GM06990 (cell line): Measurements from ENCODE around the gene EIF4G1.

Source experiments
- DNase-seq: peaks from one replicate; pipeline ENCODE4 v3.0.0-alpha.2; 2011; ENCODE audit not compliant: insufficient read length; ENCODE audit errors: extremely low read depth
- H3K27me3 ChIP-seq: replicated peaks from 2 replicates; pipeline ENCODE4 v1.6.0; 2011; ENCODE audit warnings: low read length; ENCODE audit not compliant: control insufficient read depth, insufficient read depth
- H3K36me3 ChIP-seq: 2 replicates; pipeline ENCODE4 v1.5.1; 2011; ENCODE audit warnings: low read length; ENCODE audit not compliant: control insufficient read depth, insufficient read depth
- H3K4me3 ChIP-seq: replicated peaks from 2 replicates; pipeline ENCODE4 v1.5.1; 2011; ENCODE audit warnings: low read depth, mild to moderate bottlenecking, control low read depth, low read length
- TF ChIP-seq, protein P1 (sequence below): IDR thresholded peaks from 2 replicates; pipeline ENCODE4 v1.5.1; 2011; ENCODE audit warnings: low read length, control low read depth, mild to moderate bottlenecking, inconsistent platforms; ENCODE audit not compliant: insufficient read depth, poor library complexity, severe bottlenecking

EIF4G1 gene

DNA sequence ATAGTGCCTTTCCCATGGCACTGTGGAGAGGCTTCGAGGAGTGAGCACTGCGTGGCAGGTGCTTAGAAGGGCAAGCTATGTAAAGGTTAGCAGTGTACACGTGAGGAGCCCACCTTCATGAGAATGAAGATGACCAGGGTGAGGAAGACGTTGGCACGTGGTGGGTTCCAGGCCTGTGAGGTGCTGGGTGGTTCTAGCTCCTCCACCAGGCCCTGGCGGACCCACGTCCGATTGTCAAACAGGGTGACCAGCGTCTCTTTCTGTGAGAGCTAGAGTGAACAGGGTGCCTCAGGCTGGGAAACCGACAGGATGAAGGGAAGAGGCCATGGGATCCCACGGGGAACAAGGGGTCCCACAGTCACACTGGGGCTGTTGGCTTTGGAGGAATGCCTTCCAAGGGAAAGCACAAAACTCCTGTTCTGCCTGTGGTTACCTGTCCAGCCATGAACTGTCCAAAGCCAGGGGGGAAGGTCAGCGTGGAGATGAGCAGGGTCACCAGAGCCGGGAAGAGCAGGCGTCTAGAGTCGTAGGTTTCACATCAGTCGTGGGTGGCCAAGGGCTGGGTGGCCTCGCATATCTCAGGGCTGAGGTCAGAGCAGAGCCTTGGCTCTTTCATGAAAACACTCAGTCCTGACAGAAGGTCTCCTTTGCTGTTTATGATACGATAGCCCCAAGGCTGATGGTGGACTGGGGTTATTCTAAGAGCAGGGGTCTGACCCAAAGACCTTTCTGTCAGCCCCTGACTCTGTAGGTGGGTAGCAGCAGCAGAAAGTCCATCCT lies 41.0 kb downstream of the EIF4G1 start:
- Histone ChIP-seq H3K36me3 (no peaks in the 10 kb centered on the region), H3K27me3 (no peaks in the 10 kb centered on the region; the same call in 1 of the 2 replicates), H3K4me3 (no peak overlapping the region)
- TF ChIP-seq, protein P1, sequence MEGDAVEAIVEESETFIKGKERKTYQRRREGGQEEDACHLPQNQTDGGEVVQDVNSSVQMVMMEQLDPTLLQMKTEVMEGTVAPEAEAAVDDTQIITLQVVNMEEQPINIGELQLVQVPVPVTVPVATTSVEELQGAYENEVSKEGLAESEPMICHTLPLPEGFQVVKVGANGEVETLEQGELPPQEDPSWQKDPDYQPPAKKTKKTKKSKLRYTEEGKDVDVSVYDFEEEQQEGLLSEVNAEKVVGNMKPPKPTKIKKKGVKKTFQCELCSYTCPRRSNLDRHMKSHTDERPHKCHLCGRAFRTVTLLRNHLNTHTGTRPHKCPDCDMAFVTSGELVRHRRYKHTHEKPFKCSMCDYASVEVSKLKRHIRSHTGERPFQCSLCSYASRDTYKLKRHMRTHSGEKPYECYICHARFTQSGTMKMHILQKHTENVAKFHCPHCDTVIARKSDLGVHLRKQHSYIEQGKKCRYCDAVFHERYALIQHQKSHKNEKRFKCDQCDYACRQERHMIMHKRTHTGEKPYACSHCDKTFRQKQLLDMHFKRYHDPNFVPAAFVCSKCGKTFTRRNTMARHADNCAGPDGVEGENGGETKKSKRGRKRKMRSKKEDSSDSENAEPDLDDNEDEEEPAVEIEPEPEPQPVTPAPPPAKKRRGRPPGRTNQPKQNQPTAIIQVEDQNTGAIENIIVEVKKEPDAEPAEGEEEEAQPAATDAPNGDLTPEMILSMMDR: no peak
- DNase-seq: no peak

DNA sequence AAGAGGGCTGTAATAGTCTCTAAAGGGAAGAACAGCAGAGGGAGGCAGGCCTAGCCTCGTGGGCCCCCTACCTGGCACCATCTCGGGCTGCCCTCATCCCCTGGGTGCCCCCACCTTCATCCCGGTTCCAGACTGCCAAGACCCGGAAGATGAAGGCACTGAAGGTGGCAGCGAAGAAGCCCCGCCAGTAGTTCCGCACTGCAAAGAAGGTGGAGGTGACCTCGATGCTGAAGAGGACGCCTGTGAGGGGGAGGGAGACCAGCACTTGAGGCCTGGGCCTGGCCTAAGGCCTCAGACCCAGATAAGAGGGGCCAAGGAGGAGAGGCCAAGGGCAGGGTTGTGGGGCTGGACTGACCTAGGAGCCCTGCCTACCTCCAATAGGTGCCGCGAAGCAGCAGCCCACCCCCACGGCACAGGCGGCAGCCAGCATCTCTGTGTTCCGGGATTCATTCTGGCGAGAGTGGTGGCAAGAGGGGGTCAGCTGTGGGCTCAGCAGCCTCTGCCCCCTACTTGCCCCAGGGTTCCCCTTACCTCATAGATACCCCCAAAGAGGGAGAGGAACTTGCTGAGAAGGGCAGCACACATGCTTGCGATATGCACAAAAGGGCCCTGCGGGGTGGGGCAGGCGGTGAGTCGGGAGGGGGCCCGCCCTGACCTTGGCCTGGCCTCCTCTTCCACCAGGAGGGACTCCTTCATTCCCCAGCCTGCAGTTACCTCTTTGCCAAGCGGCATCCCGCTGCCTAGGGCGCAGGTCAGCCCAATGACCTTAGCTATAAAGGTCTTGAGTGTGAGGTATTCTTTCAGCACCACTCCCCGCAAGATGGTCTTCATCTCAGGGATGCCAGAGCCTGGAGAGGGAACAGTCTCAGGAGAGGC lies 43.1 kb downstream of the EIF4G1 start:
- Histone ChIP-seq H3K36me3 (no peaks in the 10 kb centered on the region), H3K27me3 (no peaks in the 10 kb centered on the region; the same call in 1 of the 2 replicates), H3K4me3 (no peak overlapping the region)
- DNase-seq: no peak
- TF ChIP-seq, protein P1: no peak

DNA sequence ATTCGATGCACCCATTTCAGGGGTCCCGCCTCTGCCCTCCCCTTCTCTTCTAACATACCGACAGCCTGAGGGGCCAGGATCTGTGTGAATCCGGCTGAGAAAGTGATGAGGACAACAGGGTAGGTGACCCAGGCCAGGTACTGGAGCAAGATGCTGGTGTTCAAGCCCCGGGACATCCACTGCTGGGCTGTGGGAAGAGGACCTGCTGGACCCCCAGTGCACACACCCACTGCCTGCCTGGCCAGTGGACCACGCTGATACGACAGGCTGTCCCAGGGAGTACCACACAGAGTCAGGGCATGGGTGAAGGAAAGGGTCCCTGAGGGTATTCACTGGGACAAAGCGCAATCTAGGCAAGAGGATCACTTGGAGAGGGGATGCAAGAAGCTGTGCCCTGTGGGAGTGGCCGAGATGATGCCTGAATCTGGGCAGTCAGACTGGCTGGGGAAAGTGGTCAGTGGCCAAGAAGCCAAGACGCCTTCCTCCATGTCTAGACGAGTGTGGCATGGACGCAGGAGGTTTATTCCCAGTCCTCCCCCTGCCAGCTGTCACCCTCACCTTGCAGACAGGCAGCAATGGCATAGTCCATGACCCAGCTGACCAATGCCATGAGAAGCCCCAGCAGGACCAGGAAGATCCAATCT lies 43.8 kb downstream of the EIF4G1 start:
- TF ChIP-seq, protein P1: no peak
- Histone ChIP-seq H3K36me3 (no peaks in the 10 kb centered on the region), H3K4me3 (no peak overlapping the region)

DNA sequence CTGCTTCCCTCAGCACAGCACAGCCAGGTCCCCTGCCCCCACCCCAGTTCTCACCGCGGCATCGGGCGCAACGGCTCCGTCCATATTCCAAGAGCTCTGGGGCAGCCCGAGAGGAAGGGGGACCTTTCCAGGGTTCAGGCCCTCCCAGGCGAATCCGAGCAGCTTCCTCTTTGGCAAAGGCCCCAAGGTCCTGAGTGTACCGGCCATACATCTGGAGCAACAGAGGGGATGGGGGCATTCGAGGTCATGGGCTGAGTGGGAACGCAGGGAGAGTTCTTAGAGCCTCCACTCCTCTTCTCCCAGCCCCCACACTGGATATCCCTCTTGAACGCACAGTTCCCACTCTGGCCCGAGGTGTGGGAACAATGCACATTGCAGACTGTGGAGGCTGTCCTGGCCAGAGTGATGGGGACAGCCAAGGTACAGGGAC lies 44.5 kb downstream of the EIF4G1 start:
- DNase-seq: no peak
- Histone ChIP-seq H3K27me3 (no peaks in the 10 kb centered on the region; the same call in 1 of the 2 replicates), H3K4me3 (no peak overlapping the region), H3K36me3 (no peaks in the 10 kb centered on the region)
- TF ChIP-seq, protein P1: no peak

More for the DNA sequence above, 43.8 kb downstream of the EIF4G1 start:
- DNase-seq: no peak
- no peaks in the 10 kb centered on the region; the same call in 1 of the 2 replicates for H3K27me3 ChIP-seq

DNA sequence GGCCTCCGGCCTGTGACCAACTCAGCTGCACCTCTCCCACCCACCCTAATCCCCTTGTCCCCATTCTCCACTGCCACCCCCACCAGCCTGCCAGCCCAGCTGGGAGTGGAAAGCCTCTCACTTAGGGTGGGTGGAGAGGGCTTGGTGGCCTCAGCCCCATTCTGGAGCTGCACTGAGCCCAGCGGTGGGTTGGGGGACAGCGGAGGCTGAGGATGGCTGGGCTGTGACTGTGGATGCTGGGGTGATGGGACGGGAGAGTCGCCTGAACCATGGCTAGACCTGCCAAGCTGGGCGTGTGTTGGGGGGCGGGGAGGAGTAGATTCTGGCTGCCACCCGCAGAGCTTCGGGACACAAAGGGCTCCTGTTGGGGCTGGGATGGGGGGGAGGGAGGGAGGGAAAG lies 45.2 kb downstream of the EIF4G1 start:
- Histone ChIP-seq H3K36me3 (no peaks in the 10 kb centered on the region), H3K4me3 (no peak overlapping the region), H3K27me3 (no peaks in the 10 kb centered on the region; the same call in 1 of the 2 replicates)
- no peak for DNase-seq
- TF ChIP-seq, protein P1: no peak
